ENCODE measurements around the gene COL9A2. TPM values are rescaled to one million over a fixed set of nuclear protein-coding genes. Genes with fewer than 3 reads are reported as not detected.
"Not testable (repeated sequence)": the region's sequence is repeated elsewhere in the genome, so short reads cannot be mapped to it uniquely, and the experiment has no call there.

COL9A2 gene
- total RNA-seq, 1 experiment from 2014 or later = 0.39 TPM

- Histone ChIP-seq H3K4me3 (no peak overlapping the region), H3K27ac (no peak overlapping the region), H3K36me3 (no peaks in the 10 kb centered on the region), H3K27me3 (replicated peaks) (no peaks in the 10 kb centered on the region), H3K9me3 (replicated peaks) (no peaks in the 10 kb centered on the region), H3K4me1 (replicated peaks) (peaks cover 3% of the 10 kb centered on the region; the same call in 1 of the 2 replicates)
- DNase-seq (ENCODE audit: low read depth in 1 of 2, low spot score in 2 of 2) = no peak
These were observed 24.6 kb upstream of the COL9A2 start for GRCh38 chr1:40341491-40342380.

- DNase-seq (ENCODE audit: low read depth in 1 of 2, low spot score in 2 of 2) = no peak
- Histone ChIP-seq H3K36me3 (no peaks in the 10 kb centered on the region), H3K27me3 (replicated peaks) (no peaks in the 10 kb centered on the region), H3K4me3 (no peak overlapping the region), H3K4me1 (replicated peaks) (peaks cover 3% of the 10 kb centered on the region; the same call in 1 of the 2 replicates), H3K9me3 (replicated peaks) (no peaks in the 10 kb centered on the region), H3K27ac (no peak overlapping the region)
These were observed 22.6 kb upstream of the COL9A2 start for GRCh38 chr1:40339420-40340323.

DNA sequence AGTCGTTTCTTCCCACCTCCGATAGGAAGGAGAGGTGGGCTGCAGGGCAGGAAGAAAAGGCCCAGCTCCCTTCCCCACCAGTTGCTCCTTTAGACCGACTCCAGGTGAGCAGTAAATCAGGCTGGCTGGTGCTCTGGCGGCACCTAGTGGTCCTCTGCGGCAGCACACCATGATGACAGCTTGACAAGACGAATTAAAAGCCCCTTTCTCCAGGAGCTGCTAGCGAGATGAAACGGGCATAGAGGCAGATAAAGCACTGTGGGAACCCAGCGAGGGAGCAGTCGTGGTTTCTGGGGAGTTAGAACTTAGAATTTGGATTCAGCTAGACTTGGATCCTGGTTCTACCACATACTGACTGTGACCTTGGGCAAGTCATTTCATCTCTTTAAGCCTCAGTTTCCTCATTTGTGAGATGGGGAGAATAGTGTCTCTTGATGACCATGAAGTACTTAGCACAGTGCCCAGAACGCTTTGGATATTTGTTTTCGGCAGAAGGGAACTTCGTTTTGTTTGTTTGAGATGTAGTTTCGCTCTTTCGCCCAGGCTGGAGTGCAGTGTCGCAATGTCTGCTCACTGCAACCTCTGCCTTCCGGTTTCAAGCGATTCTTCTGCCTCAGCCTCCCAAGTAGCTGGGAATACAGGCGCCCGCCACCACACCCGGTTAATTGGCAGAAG lies 21.8 kb upstream of the COL9A2 start:
- Histone ChIP-seq H3K4me1 (replicated peaks) (peaks cover 3% of the 10 kb centered on the region; the same call in 1 of the 2 replicates), H3K4me3 (no peak overlapping the region), H3K9me3 (replicated peaks) (no peaks in the 10 kb centered on the region), H3K36me3 (no peaks in the 10 kb centered on the region), H3K27ac (no peak overlapping the region), H3K27me3 (replicated peaks) (no peaks in the 10 kb centered on the region)
- DNase-seq (ENCODE audit: low read depth in 1 of 2, low spot score in 2 of 2) = peak; percentile 59 to 77

GRCh38 chr1:40337443-40337842 lies 20.4 kb upstream of the COL9A2 start:
- Histone ChIP-seq H3K27me3 (replicated peaks) (no peaks in the 10 kb centered on the region), H3K4me1 (replicated peaks) (peaks cover 3% of the 10 kb centered on the region; the same call in 1 of the 2 replicates), H3K36me3 (no peaks in the 10 kb centered on the region), H3K9me3 (replicated peaks) (no peaks in the 10 kb centered on the region), H3K4me3 (no peak overlapping the region), H3K27ac (no peak overlapping the region)
- no peak for DNase-seq (ENCODE audit: low read depth in 1 of 2, low spot score in 2 of 2)

DNA sequence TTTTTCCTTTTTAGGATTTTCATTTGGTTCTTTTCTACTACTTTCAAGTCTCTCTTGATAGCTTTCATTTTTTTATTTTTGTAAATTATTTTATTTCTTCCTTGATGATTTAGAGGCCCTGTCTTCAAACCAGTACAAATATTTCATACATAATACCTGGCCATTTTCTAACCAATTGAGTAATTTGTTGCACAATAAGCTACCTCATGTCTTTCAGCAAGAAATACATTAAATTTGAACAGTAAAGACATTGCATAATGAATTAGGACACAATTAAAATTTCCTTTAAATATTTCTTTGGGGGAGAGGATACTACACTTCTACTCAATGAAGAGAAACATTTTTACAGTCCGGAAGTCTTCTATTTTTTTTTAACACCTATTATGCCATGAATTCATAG lies 15.6 kb upstream of the COL9A2 start:
- Histone ChIP-seq H3K9me3 (replicated peaks) (no peaks in the 10 kb centered on the region), H3K4me1 (replicated peaks) (no peaks in the 10 kb centered on the region)
- DNase-seq (ENCODE audit: low read depth in 1 of 2, low spot score in 2 of 2) = no peak

GRCh38 chr1:40331403-40331802 lies 14.3 kb upstream of the COL9A2 start:
- H3K4me1 ChIP-seq (replicated peaks); H3K27ac ChIP-seq; DNase-seq (ENCODE audit: low read depth in 1 of 2, low spot score in 2 of 2); H3K4me3 ChIP-seq; H3K36me3 ChIP-seq; H3K27me3 ChIP-seq (replicated peaks); H3K9me3 ChIP-seq (replicated peaks): not testable (repeated sequence)

More for the DNA sequence above, 15.6 kb upstream of the COL9A2 start:
- H3K27me3 ChIP-seq (replicated peaks) = no peaks in the 10 kb centered on the region
- no peak overlapping the region for H3K27ac ChIP-seq
- no peaks in the 10 kb centered on the region for H3K36me3 ChIP-seq
- no peak overlapping the region for H3K4me3 ChIP-seq

GRCh38 chr1:40318970-40319621 lies 2.0 kb upstream of the COL9A2 start:
- Histone ChIP-seq H3K36me3 (no peaks in the 10 kb centered on the region), H3K4me1 (replicated peaks) (peaks cover 24% of the 10 kb centered on the region), H3K27me3 (replicated peaks) (peaks cover 23% of the 10 kb centered on the region), H3K4me3 (no peak overlapping the region), H3K9me3 (replicated peaks) (peaks cover 7% of the 10 kb centered on the region), H3K27ac (no peak overlapping the region)
- no peak for DNase-seq (ENCODE audit: low read depth in 1 of 2, low spot score in 2 of 2)

GRCh38 chr1:40318476-40318875 lies 1.4 kb upstream of the COL9A2 start:
- no peak for DNase-seq (ENCODE audit: low read depth in 1 of 2, low spot score in 2 of 2)
- no peak overlapping the region for H3K4me3 ChIP-seq
- no peaks in the 10 kb centered on the region for H3K36me3 ChIP-seq
- H3K4me1 ChIP-seq (replicated peaks) = peaks cover 30% of the 10 kb centered on the region
- H3K27ac ChIP-seq = no peak overlapping the region
- peaks cover 23% of the 10 kb centered on the region for H3K27me3 ChIP-seq (replicated peaks)
- H3K9me3 ChIP-seq (replicated peaks) = peaks cover 7% of the 10 kb centered on the region

GRCh38 chr1:40317394-40318074 lies 448 bp upstream of the COL9A2 start:
- no peak for DNase-seq (ENCODE audit: low read depth in 1 of 2, low spot score in 2 of 2)
- Histone ChIP-seq H3K27ac (no peak overlapping the region), H3K4me3 (no peak overlapping the region), H3K27me3 (replicated peaks) (peaks cover 23% of the 10 kb centered on the region), H3K36me3 (no peaks in the 10 kb centered on the region), H3K9me3 (replicated peaks) (peaks cover 7% of the 10 kb centered on the region), H3K4me1 (replicated peaks) (peaks cover 34% of the 10 kb centered on the region)

- peaks cover 34% of the 10 kb centered on the region for H3K4me1 ChIP-seq (replicated peaks)
- peak in 1 of 2 experiments; percentile 18 for DNase-seq (ENCODE audit: low read depth in 1 of 2, low spot score in 2 of 2)
- no peak overlapping the region for H3K27ac ChIP-seq
- peaks cover 23% of the 10 kb centered on the region for H3K27me3 ChIP-seq (replicated peaks)
- peak overlapping the region; percentile 34 for H3K4me3 ChIP-seq
- no peaks in the 10 kb centered on the region for H3K36me3 ChIP-seq
- peaks cover 7% of the 10 kb centered on the region for H3K9me3 ChIP-seq (replicated peaks)
These were observed 1.1 kb downstream of the COL9A2 start for GRCh38 chr1:40315795-40316594.

GRCh38 chr1:40315239-40315794 lies 1.8 kb downstream of the COL9A2 start:
- H3K27ac ChIP-seq = no peak overlapping the region
- H3K27me3 ChIP-seq (replicated peaks) = peaks cover 23% of the 10 kb centered on the region
- H3K36me3 ChIP-seq = no peaks in the 10 kb centered on the region

More at GRCh38 chr1:40315239-40315794, 1.8 kb downstream of the COL9A2 start:
- peaks cover 34% of the 10 kb centered on the region for H3K4me1 ChIP-seq (replicated peaks)
- DNase-seq (ENCODE audit: low read depth in 1 of 2, low spot score in 2 of 2) = peak in 1 of 2 experiments; percentile 32
- H3K4me3 ChIP-seq = no peak overlapping the region
- H3K9me3 ChIP-seq (replicated peaks) = peaks cover 7% of the 10 kb centered on the region

Data from SJSA1 (cell line).